HG02870 (cell line): ENCODE measurements around the gene SYDE2.
"Not testable (repeated sequence)": the region's sequence is repeated elsewhere in the genome, so short reads cannot be mapped to it uniquely, and the experiment has no call there.

Source experiments
- ATAC-seq: cut with Tn5 transposase; IDR thresholded peaks from one replicate; pipeline ENCODE4 v1.9.1; 2021; ENCODE audit warnings: mild to moderate bottlenecking, moderate library complexity; ENCODE audit not compliant: unreplicated experiment

SYDE2 gene, protein sequence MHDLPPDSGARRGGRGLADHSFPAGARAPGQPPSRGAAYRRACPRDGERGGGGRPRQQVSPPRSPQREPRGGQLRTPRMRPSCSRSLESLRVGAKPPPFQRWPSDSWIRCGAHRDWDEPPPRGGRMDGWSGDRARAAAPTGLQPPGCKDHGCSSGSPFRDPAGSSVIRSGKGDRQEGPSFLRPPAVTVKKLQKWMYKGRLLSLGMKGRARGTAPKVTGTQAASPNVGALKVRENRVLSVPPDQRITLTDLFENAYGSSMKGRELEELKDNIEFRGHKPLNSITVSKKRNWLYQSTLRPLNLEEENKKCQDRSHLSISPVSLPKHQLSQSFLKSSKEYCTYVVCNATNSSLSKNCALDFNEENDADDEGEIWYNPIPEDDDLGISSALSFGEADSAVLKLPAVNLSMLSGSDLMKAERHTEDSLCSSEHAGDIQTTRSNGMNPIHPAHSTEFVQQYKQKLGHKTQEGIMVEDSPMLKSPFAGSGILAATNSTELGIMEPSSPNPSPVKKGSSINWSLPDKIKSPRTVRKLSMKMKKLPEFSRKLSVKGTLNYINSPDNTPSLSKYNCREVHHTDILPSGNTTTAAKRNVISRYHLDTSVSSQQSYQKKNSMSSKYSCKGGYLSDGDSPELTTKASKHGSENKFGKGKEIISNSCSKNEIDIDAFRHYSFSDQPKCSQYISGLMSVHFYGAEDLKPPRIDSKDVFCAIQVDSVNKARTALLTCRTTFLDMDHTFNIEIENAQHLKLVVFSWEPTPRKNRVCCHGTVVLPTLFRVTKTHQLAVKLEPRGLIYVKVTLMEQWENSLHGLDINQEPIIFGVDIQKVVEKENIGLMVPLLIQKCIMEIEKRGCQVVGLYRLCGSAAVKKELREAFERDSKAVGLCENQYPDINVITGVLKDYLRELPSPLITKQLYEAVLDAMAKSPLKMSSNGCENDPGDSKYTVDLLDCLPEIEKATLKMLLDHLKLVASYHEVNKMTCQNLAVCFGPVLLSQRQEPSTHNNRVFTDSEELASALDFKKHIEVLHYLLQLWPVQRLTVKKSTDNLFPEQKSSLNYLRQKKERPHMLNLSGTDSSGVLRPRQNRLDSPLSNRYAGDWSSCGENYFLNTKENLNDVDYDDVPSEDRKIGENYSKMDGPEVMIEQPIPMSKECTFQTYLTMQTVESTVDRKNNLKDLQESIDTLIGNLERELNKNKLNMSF

DNA sequence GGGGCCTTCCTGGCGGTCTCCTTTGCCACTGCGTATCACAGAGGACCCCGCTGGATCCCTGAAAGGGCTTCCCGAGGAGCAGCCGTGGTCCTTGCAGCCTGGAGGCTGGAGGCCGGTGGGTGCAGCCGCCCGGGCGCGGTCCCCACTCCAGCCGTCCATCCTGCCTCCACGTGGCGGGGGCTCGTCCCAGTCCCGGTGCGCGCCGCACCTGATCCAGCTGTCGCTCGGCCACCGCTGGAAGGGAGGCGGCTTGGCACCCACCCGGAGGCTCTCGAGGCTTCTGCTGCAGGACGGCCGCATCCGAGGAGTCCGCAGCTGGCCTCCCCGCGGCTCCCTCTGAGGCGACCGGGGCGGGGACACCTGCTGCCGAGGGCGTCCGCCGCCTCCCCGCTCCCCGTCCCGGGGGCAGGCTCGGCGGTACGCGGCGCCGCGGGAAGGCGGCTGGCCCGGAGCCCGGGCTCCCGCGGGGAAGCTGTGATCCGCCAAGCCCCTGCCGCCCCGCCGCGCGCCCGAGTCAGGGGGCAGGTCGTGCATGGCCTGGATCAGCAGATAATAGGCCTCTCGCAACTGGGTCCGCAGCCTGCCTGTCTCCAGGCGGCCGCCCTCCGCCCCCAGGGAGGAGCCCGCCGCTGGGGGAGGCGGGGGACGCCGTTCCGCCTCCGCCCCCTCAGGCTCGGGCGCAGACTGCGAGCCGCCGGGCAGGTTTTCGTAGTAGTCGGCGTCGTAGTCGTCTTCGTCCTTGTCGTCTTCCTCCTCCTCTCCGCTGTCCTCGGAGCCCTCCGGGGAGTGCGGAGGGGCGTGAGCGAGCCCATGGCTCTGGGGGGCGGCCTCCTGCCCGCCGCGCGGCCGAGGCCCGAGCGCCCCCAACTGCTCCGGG, at the start of gene SYDE2:
TSS of gene SYDE2 (minus strand) at position 554 of the 877 bp plus-strand sequence. CDS start at position 534, 20 bp downstream.
- ATAC-seq: peak; percentile 82

DNA sequence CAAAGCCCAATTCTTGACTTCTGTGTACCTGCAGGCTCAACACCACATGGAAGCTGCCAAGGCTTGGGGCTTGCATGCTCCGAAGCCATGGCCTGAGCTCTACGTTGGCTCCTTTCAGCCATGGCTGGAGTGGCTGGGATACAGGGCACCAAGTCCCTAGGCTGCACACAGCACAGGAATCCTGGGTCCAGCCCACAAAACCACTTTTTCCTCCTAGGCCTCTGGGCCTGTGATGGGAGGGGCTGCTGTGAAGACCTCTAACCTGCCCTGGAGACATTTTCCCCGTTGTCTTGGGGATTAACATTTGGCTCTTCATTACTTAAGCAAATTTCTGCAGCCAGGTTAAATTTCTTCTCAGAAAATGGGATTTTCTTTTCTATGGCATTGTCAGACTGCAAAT, 48.2 kb upstream of the SYDE2 start:
- not testable (repeated sequence) for ATAC-seq

DNA sequence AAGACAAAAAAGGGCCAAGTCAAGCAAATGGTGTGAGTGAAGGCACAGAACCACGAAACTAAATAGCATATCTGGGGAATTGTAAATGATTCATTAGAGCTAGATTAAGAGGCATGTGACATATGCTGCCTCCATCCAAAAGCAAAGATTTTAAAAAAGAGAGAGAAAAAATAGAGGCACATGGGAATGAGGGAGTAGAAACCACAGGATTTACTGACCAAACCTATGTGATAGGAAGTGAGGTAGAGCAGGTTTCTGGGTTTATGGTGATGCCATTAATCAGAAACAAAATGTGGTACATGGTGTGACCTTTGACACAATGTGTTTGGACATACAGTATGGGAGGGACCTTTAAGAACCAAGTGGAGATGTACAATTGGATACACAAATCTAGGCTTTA, 45.1 kb upstream of the SYDE2 start:
- ATAC-seq: no peak

DNA sequence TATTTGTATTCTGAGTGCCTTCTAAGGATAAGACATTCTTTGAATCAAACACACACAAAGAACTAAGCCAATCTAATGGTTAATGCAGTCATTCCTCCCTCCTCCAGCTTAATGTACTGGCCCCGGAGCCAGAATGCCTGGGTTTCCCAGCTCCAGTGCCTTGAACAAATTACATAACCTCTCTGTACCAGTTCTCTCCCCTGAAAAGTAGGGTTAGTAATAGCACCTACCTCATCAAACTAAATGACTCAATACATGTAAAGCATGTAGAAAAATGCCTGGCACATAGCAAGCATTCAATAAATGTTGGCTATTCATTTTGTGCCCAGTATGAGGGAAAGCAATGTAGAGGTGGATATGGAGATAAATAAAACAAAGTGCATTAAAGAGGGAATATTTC, 44.6 kb upstream of the SYDE2 start:
- no peak for ATAC-seq

DNA sequence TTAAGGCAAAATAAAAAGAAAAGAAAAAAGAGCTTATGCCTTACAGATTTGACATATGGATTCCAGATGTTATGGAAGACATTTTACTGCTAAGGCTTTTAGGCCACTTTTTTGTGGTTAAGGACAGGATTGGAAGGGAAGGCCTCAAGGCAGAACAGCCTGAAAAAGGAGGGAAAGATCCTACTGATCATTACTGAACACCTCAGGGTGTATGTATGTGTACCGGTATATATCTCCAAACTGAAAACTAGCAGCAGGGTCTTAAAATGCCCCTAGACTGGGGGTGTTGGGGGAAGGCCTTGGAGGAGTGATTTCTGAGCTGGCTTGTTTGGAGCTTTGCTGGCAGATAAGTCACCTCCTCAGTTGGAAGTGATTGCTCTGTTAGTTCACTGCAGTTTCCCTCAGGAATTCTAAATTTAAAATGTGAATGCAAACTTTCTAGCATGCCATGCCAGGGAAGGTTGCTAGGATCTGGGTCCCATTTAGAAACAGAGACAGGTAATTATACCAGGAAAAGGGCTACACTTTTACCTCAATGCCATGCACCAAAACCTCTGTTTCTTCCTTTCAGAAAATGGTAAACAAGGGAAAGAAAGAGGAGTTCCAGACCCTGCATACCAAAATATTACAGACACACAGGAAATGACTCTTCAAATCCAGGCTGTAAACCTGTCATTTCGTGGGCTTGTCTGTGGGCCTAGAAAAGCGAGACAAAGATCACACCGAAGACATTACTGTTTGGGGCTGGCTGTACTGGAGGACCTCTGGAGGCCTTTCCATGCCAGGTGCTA, 43.6 kb upstream of the SYDE2 start:
- no peak for ATAC-seq

DNA sequence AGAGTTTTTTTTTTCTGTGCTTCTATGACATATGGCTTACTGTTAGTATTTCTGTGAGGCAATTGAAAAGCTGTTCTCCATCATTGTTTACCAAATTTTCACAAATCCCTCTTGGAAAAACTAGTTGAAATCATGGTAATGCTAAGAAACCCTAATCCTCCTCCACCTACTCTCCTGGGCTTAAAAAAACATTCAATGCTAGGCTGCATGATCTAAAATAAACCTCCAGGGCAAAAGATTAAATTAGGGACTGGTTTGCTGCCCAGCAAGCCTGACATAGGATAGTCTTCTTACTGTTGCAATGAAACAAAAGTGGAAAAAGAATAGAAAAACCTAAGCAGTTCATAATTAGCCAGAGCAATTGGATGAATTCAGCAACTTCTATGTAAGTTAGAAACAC, 42.6 kb upstream of the SYDE2 start:
- no peak for ATAC-seq

DNA sequence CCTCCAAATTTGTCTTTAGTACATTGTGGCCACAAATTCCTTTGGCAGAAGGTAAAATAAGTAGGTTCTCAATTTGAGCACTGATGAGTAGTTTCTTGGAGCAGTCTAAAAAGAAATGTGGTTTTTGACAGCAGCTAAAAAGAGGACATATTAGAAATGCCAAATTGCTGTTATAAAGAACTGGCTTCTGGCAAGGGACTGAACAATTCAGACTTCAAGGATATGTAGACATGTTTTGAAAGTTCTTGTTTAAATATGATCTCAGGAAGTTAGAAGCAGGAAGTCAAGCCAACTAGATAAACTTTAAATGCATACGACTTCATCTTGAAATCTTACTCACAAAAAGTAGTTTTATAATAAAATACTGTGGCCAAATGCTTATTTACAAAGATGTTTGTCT, 39.8 kb upstream of the SYDE2 start:
- ATAC-seq: no peak

DNA sequence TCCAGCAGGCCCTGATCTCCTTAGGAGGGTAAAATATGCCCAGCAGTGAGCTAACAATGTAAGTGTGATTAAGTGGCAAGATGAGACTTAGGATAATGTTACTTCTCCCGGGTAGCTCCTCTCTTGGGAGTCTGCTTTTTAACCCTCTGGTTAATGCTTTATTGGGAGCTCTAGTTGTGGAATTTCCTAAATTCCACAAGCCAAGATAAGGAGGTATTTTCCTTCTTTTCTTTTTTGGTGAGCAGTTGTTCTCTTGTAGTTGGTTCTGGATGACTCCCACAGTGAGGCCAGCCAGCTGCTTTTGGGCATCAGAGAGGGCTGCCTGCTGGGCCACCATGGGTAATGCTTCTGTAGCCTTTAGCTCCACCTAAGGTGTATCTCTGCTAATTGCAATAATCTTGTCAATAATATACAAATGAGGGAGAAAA, 39.4 kb upstream of the SYDE2 start:
- no peak for ATAC-seq

DNA sequence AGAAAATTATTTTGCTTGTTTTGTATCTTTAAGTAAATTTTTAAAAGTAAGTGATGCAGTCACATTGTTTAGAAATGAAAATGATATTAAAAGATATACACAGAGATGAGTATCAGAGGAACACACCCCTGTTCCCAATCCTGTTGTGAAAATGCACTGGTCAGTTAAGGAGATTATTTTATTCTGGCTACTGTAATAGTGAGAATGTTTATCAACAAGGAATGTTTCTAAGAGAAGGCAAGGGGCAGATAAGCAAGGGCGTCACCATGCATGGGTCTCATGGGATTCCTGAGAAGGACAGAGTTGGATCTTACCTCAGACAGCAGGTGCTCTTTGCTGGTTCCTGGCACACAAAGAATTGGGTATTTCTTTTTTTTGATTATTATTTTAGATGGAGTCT, 36.8 kb upstream of the SYDE2 start:
- no peak for ATAC-seq

DNA sequence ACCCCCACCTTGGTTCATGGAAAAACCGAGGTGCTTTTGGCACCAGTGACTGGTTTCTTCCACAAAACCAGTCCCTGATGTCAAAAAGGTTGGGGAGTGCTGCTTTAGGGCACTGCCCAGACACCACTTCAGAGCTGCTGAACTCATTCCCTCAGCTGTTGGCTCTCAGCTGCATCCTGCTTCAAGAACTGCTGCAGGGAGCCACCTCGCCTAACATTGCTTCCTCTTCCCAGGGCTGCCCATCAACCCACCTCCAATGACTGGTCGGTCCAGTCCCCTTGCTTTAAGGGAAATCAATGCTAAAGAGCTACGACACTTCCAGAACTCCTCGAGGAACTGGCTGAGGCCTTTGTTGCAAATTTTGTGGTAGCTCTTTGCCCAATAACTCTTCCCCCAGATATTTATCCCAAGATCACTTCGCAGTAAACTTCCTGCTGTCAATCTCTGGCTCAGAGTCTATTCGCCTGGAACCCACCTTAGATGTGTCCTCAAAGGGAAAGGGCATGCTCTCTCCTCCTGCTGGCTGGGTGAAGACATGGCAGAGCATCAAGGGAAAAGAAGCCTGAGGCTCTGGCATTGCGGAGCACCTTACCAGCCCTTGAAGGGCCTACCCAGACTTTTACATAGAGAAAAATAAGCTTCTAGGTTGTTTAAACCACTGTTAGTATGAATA, 29.6 kb upstream of the SYDE2 start:
- ATAC-seq: no peak

DNA sequence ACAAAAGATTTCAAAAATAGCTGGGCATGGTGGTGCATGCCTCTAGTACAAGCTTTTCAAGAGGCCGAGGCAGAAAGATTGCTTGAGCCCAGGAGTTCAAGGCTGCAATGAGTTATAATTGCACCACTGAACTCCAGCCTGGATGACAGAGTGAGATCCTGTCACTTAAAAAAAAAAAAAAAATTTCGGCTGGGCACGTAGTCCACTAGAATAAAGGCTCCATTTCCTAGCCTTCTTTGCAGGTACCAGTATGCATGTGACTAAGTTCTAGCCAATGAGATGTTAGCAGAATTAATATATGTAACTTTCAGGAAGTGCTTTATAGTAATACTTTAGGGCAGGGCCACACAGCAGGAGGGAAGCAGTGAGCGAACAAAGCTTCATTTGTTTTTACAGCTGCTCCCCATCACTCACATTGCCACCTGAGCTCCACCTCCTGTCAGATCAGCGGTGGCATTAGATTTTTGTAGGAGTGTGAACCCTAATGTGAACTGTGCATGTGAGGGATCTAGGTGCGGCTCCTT, 28.8 kb upstream of the SYDE2 start:
- no peak for ATAC-seq

DNA sequence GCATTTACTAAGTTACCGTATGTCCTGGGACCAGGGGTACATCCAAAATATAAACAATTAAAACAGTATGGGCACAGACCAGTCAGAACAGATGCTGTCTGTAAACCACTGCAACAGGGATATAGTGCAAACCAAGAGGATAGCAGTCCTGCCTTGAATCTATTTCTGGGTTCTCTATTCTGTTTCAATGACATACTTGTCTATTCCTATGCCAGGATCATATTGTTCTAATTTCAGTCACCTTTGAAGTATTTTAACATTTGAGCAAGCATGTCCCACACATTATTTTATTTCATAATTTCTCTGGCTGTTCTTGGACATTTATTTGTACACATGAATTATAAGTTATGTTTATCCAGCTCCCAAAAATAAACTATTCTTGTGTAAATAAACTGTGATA, 28.2 kb upstream of the SYDE2 start:
- ATAC-seq: no peak

DNA sequence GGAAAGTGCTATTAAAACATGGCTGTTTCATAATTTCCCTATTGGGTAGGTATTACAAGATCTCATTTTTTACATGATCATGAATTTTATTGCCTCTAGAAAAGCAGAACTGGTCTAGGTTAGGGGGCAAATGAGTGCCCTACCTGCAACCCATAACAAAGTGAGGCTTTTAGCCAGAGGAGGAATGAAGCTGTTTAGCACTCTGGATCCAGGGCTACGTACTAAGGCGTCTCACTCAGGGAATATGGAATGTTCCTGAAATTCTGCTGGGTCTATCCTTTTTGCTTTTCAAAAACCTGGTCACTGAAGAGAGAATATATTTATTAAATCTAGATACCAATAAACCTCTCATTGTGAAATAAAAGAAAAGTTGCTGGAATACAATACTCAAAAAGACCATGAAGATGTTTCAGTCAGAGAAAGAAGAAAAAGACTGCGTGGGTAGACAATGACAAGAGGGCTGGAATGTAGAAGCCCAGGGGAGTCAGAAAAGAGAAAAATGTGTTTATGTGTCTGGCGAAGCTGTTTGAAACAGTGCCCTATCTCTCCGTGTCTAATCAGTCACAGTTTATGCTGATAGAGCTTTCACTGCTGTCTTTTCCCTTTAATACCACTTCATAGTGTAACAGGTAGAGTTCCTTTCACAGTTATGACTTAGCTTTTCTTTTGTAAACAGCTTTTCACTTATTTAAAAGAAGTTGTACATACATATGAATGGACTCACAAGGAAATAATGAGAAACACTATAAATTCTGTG, 25.0 kb upstream of the SYDE2 start:
- ATAC-seq: no peak

DNA sequence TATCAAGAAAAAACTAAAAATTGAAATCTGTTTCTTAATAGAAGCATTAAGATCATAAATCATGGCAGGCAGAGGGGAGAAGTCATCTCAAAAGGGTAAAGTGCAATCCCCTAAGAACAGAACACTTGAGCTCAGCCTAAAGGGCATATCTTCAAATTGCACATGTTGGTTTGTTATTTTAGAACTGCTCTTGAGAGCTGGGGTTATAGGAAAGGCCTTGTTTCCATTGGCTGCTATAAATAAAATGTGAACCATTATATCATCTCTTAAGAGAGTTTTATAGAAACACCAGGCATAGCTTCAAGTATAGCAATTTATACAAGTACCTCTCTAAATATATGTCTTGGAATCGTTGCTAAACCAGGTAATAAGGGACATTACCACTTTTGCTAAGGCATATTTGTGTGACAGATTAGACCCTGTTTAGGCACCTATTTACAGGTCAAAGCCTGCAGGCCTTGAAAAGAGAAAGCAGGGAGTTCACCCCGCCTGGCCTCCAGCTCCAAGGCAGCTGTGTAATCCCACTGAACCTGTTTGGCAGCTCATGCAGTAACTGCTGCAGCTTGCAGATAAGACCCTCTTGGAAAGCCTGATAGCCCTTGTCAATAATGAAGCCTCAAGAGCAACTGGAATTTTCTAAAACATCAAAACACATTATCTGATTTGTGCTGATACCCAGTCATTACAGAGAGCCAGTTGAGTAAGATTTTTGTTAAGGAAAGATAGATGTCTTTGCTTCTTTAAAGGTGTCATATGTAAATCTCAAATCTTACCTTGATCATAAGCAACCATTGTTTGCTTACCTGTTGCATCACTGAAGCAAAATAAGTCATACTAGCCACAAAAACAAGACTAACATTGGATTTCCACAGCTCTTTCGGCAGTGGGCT, 24.2 kb upstream of the SYDE2 start:
- no peak for ATAC-seq

DNA sequence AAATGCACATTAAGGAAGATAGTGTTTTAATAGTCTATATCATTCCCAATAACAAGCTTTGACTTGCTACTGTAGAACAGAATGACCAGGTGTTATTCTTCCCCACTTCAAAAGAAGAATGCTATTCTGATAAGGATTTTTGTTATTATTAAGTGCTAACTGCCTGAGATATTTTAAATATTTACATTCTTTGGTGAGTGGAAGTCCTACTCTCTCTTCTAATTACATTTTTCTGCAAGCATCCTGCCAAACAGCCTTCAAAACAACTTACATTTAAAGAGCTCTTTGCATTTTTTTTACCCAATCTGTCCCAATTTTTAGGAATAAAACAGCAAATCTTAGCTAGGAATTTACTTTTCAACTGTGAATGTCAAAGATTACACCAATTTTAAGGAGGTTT, 23.5 kb upstream of the SYDE2 start:
- ATAC-seq: no peak

DNA sequence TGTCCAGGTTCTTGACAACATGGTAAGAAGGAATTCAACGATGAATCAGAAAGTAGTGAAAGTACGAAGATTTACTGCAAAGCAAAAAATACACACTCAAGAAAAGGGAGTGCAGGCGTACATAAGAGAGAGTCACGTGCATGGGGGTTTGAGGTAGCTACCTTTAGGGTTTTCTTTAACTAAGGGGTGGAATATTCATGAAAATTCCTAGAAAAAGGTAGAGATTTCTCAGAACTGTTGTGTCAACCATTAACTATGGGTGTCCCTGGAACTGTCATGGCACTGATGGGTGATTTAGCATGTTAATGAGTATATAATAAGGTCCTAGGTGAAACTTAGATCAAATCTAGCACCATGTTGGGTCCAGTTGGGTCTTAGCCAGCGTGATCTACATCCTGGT, 22.5 kb upstream of the SYDE2 start:
- ATAC-seq: no peak

DNA sequence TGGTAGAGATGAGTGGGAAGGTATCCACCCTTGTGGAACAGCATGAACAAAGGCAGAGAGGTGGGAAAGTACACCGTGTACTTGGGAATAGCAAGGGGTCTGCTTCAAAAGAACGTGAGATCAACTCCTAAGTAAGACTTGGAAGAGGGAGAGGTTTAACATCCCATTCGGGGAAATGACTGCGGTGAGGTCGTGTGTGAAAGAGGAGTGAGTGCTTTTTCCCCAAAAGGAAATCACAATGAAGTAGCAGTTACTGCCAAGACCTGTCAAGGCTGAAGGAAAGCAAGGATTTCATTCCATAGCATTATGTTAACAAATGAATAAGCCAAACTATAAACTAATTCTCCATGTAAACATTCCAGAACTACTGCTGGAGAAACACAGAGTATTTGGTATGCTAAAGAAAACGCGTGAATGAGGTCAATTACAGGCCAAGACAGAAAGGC, 20.0 kb upstream of the SYDE2 start:
- ATAC-seq: no peak
